Astrocyte (in vitro differentiated cells and primary cell): Measurements from ENCODE around the gene TKT.

Source experiments
- CTCF ChIP-seq: IDR thresholded peaks from 2 replicates; pipeline ENCODE4 v1.5.1; 2011; ENCODE audit warnings: low read depth, mild to moderate bottlenecking, inconsistent platforms, low read length, moderate library complexity; ENCODE audit not compliant: insufficient read depth
- EZH2 ChIP-seq: IDR thresholded peaks from 2 replicates; pipeline ENCODE4 v1.6.1; 2012; ENCODE audit warnings: mild to moderate bottlenecking, low read length, inconsistent platforms; ENCODE audit not compliant: insufficient read depth

- TF ChIP-seq CTCF (no peak), EZH2 (no peak)
These were observed 19.5 kb downstream of the TKT start for GRCh38 chr3:53236112-53236841.
